Pancreas (tissue), 10 donors: ENCODE data around the gene ASIC2. TPM values are rescaled to one million over a fixed set of nuclear protein-coding genes. Genes with fewer than 3 reads are reported as not detected.

Experiments used
- ATAC-seq, 4 donors: fragments of 200-7000 bp; cut with Tn5 transposase; one replicate each; pipeline versions ENCODE4 v1.8.0 to v1.9.1; 2020; ENCODE audit warnings: mild to moderate bottlenecking in 4 of 4, moderate library complexity in 4 of 4
- DNase-seq, 6 donors: peaks; one replicate each; pipeline ENCODE4 v3.0.0-alpha.2; 2020
- FAIRE-seq: peaks from 2 replicates; lab custom pipeline; 2012; peaks lifted over from hg19 to GRCh38; lab: Jason Lieb, UNC
- H3K27ac ChIP-seq, 4 donors: fragments of 200-600 bp; sonication (generic); 1 replicate in 3 of 4; 2 replicates in 1 of 4; pipeline versions ENCODE4 v1.5.0 to v1.8.0; 2020
- H3K27me3 ChIP-seq, 4 donors: fragments of 200-600 bp; one replicate each; pipeline ENCODE4 v1.8.0; 2021
- H3K36me3 ChIP-seq, 3 donors: fragments of 200-600 bp; sonication (generic) in 1 of 3; one replicate each; pipeline versions ENCODE4 v1.5.0 to v1.8.0; 2020 to 2021
- H3K4me1 ChIP-seq, 3 donors: fragments of 200-600 bp; one replicate each; pipeline ENCODE4 v1.8.0; 2021
- H3K4me3 ChIP-seq, 4 donors: fragments of 200-600 bp; sonication (generic) in 2 of 4; one replicate each; pipeline versions ENCODE4 v1.5.0 to v1.8.0; 2020 to 2021
- H3K9me3 ChIP-seq, 4 donors: fragments of 200-600 bp; one replicate each; pipeline ENCODE4 v1.8.0; 2021
- WGBS, 2 donors: extraction: QIAGEN DNeasy Blood & Tissue Kit; methylation state at CpG; one replicate each; pipeline ENCODE4 v1.1.7; 2013; 5-methylcytosine and 5-hydroxymethylcytosine counted together
- intact Hi-C, 3 donors: fragments of 100-400 bp; cut with DNase I; formaldehyde crosslinking; loops; one replicate each; pipeline versions ENCODE4 v1.11.1 to v1.14.2; 2022
- polyA plus RNA-seq, 2 donors: library from polyadenylated mRNA; stranded (reverse); fragments of 200-250 nt; gene quantifications; one replicate each; pipeline ENCODE4 v1.2.3, GENCODE V29; 2013
- total RNA-seq, 6 donors: library from RNA; stranded (reverse); fragmentation: NEBNext Ultra II Directional in 4 of 6; extraction: Animal tissue kit (Norgen Biotek cat#: 25700) in 4 of 6; gene quantifications; one replicate each; pipeline versions ENCODE4 v1.2.1 to v1.2.4, GENCODE V29; 2021 to 2023
- TF ChIP-seq, protein P1 (sequence below), 4 donors: fragments of 200-600 bp; sonication (generic) in 3 of 4; IDR thresholded peaks; one replicate each; pipeline versions ENCODE4 v1.5.0 to v1.8.0; 2021; ENCODE audit warnings: antibody characterized with exemption in 4 of 4
- donor health status: healthy with polysubstance abuse.
- donor health status: DM: no; HTN: no; CAD: no; lungs with moderate emphysema.
- donor health status: DM: no; HTN: no; CAD: no.
- donor health status: control.
- donor health status: control.
- donor health status: Bipolar disorder and iron deficiency.
- donor health status: DM: yes; HTN: yes; CAD: no.
- donor health status: DM: no; HTN: no; CAD: no.
- donor health status: DM: no; HTN: no; CAD: no.
- donor health status: DM: yes; HTN: yes; CAD: no.

ASIC2 gene
- total and polyA plus RNA-seq, 8 donors, result 0.09 to 0.14 (median 0.09) TPM; not detected in 5

DNA sequence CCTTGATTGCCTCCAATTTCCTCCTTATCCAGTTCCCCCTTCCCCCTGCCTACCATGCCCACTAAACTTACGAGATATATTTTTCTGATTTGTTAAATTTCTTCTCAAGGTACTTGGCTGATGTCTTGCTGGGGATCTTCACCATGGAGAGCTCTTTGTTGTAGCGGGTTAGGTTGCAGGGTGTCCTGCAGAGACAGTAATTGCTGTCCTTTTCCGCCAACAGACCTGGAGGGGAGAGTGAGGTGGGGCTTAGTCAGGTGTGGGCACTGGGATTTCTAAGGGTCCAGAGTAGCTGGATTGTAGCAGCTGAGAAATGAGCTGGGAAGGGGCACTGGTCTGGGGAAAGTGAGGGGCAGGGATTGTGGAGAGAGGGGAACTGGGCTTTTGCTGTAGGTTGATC, 269.3 kb downstream of the ASIC2 start:
- intact Hi-C loops, result no loop called here
- H3K4me3 ChIP-seq, result no peak overlapping the region
- H3K4me1 ChIP-seq, result no peaks in the 10 kb centered on the region
- no peaks in the 10 kb centered on the region for H3K9me3 ChIP-seq
- TF ChIP-seq, protein P1, sequence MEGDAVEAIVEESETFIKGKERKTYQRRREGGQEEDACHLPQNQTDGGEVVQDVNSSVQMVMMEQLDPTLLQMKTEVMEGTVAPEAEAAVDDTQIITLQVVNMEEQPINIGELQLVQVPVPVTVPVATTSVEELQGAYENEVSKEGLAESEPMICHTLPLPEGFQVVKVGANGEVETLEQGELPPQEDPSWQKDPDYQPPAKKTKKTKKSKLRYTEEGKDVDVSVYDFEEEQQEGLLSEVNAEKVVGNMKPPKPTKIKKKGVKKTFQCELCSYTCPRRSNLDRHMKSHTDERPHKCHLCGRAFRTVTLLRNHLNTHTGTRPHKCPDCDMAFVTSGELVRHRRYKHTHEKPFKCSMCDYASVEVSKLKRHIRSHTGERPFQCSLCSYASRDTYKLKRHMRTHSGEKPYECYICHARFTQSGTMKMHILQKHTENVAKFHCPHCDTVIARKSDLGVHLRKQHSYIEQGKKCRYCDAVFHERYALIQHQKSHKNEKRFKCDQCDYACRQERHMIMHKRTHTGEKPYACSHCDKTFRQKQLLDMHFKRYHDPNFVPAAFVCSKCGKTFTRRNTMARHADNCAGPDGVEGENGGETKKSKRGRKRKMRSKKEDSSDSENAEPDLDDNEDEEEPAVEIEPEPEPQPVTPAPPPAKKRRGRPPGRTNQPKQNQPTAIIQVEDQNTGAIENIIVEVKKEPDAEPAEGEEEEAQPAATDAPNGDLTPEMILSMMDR (IDR thresholded peaks at IDR 0.05), result no peak
- no peak overlapping the region for H3K27ac ChIP-seq
- FAIRE-seq, result no peak
- no peaks in the 10 kb centered on the region for H3K27me3 ChIP-seq
- ATAC-seq, result no peak
- no peak for DNase-seq
- H3K36me3 ChIP-seq, result no peaks in the 10 kb centered on the region
- 87 to 90% methylated on average over 3 of the region's 3 CpGs for WGBS, 2 donors

DNA sequence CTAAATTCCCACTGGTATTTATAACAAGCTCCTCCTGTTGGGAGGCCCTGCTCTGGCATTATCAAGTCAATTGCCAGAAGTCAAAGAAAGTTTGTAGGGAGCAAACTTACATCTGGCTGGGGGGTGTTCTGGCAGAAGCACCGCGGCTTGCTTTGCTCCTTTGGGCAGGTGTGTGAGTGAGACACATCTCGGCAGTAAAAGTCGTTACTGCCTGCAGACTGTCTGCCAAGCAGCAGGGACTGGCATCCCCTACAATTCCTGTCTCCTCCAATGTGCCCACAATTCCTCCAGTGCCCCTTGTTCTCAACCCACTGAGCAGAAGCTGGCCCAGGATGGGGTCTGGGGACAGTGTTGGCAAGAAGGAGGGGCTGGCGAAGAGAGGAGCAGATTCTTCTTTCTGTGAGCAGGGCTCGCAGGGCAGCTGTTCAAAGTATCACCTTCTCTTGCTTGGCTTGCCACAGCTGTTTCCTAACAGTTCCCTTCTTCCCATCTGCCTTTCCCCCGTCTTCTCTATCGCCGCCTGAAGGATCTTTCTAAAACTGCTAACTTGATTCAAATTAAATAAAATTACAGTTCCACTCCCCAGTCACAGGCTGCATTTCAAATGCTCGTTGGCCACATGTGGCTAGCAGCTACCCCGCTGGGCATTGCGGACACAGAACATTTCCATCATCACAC, 271.2 kb downstream of the ASIC2 start:
- ATAC-seq (no peak), DNase-seq (no peak), FAIRE-seq (no peak)
- no peaks in the 10 kb centered on the region for H3K27me3 ChIP-seq
- no peak overlapping the region for H3K4me3 ChIP-seq
- no peak overlapping the region for H3K27ac ChIP-seq
- TF ChIP-seq, protein P1 (IDR thresholded peaks at IDR 0.05), result no peak
- H3K4me1 ChIP-seq, result no peaks in the 10 kb centered on the region
- WGBS, 2 donors, result 56 to 69% methylated on average over 12 of the region's 12 CpGs
- no peaks in the 10 kb centered on the region for H3K9me3 ChIP-seq
- H3K36me3 ChIP-seq, result no peaks in the 10 kb centered on the region
- intact Hi-C loops, result no loop called here

DNA sequence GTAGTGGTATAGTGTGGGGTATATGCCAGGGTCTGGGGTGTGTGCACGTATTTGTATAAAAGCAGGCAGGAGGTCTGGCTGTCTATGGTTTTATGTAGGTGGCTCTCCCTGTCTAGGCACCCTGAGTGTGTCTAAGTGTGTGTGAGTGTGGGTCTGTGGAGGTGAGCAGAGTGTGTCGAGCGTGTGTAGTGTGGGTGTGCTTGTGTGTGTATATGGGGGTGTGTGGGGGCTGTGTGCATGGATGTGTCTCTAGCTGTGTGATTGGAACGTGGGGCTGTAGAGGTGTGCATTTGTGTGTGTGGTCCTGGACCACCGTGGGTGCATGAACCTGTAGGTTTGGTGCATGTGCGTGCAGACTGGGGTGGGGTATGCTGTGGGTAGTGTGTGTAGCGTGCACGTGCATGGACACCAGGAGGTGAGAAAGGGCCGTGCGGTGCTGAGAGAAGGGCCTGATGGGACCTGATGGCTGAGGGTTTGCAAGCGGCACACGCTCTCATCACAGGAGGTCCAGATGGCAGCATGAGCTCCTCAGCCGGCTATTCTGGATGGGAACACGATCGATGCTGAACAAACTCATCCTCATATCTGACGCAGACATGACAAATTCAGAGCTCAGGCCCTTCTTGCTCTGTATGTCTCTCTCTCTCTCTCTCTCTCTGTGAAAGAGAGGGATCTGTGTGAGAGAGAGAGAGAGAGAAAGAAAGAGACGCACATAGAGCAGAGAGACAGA, 273.8 kb downstream of the ASIC2 start:
- ATAC-seq (no peak), FAIRE-seq (no peak), DNase-seq (no peak)
- H3K27me3 ChIP-seq, result no peaks in the 10 kb centered on the region
- TF ChIP-seq, protein P1 (IDR thresholded peaks at IDR 0.05), result no peak
- intact Hi-C loops, result no loop called here
- H3K9me3 ChIP-seq, result no peaks in the 10 kb centered on the region
- WGBS, 2 donors, result 78 to 86% methylated on average over 17 of the region's 17 CpGs
- no peaks in the 10 kb centered on the region for H3K36me3 ChIP-seq
- no peak overlapping the region for H3K4me3 ChIP-seq
- H3K27ac ChIP-seq, result no peak overlapping the region
- H3K4me1 ChIP-seq, result no peaks in the 10 kb centered on the region

DNA sequence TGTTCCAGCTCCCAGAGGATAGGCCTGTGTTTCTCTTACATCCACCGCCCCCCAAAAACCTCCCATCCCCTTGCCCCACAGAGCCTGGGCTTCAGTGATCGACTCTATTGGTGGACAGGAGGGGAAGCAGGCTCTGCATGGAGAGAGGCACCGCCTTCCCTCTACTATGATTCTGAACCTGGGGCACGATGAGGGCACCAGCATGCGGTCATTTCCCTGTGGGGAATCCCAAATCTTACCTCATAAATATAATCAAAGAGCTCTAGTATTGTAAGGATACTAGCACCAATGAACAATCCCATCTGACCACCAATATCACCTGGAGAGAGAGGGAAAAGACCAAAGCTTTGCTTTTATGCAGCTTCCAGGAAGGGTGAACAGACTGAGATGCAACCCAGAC, 275.7 kb downstream of the ASIC2 start:
- H3K36me3 ChIP-seq, result no peaks in the 10 kb centered on the region
- no peak overlapping the region for H3K4me3 ChIP-seq
- DNase-seq (no peak), ATAC-seq (no peak), FAIRE-seq (no peak)
- 91 to 96% methylated on average over 5 of the region's 5 CpGs for WGBS, 2 donors
- intact Hi-C loops, result no loop called here
- TF ChIP-seq, protein P1 (IDR thresholded peaks at IDR 0.05), result no peak
- H3K4me1 ChIP-seq, result no peaks in the 10 kb centered on the region
- H3K9me3 ChIP-seq, result no peaks in the 10 kb centered on the region
- no peak overlapping the region for H3K27ac ChIP-seq
- no peaks in the 10 kb centered on the region for H3K27me3 ChIP-seq

DNA sequence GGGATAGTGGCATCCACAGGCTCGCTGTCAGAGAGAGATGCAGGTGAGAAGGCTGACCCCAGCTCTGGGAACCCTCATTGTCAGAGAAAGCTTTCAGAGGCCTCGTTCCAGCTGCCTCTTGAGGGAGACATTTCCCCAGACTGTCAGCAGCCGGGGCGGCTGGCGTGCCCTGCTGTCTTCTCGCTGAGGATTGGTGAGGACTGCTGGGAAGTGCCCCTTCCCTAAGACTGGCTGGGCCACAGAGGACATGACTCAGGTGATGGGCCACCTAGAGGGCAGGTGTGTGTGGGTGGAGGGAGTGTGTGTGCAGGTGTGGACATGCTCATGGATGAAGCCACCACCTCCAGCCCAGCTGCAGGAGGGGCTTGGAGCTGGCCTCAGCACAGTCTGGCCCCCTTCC, 276.2 kb downstream of the ASIC2 start:
- no peak for ATAC-seq
- DNase-seq, result no peak
- intact Hi-C loops, result no loop called here
- H3K27me3 ChIP-seq, result no peaks in the 10 kb centered on the region
- no peak overlapping the region for H3K27ac ChIP-seq
- no peak overlapping the region for H3K4me3 ChIP-seq
- no peak for FAIRE-seq
- H3K4me1 ChIP-seq, result no peaks in the 10 kb centered on the region
- H3K36me3 ChIP-seq, result no peaks in the 10 kb centered on the region
- WGBS, 2 donors, result 85 to 92% methylated on average over 6 of the region's 6 CpGs
- H3K9me3 ChIP-seq, result no peaks in the 10 kb centered on the region
- TF ChIP-seq, protein P1 (IDR thresholded peaks at IDR 0.05), result no peak
